HG02973 (cell line): ENCODE data around the gene HOXC6.

Experiments
- ATAC-seq: cut with Tn5 transposase; IDR thresholded peaks from one replicate; pipeline ENCODE4 v1.9.1; 2021; ENCODE audit warnings: moderate library complexity; ENCODE audit not compliant: unreplicated experiment

HOXC6 gene

GRCh38 chr12:54012631-54013409, 15.4 kb upstream of the HOXC6 start:
- no peak for ATAC-seq

DNA sequence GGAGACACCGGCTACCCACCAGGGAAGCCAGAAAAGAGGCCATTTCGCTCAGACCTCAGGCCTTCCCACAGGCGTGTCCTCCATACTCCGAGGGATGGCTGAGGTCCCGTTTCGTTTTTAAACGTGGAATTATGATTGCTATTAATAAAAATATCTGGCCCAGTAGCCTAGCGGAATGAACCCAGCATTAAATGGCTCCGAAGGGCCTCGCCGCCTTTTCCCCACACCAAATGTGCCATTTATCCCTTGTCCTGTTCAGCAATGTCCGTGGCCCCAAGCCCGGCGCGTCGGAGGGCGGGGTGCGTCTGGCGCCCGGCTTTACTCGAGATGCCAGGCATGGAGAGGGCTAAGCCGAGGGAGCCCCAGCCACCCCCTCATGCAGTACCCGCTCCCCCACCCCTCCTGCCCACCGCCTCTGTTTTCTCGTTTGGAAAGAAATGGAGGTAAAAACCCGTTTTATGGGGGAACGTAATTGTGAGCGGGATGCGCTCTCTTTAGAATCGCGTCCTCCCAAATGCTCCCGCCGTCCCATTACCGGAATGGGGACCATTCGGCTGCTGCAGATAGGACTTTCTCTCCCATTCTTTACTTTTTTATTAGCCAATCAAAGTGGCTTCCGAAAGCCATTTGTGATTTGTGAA, 13.7 kb upstream of the HOXC6 start:
- no peak for ATAC-seq

GRCh38 chr12:54015018-54015931, 13.0 kb upstream of the HOXC6 start:
- ATAC-seq: no peak

DNA sequence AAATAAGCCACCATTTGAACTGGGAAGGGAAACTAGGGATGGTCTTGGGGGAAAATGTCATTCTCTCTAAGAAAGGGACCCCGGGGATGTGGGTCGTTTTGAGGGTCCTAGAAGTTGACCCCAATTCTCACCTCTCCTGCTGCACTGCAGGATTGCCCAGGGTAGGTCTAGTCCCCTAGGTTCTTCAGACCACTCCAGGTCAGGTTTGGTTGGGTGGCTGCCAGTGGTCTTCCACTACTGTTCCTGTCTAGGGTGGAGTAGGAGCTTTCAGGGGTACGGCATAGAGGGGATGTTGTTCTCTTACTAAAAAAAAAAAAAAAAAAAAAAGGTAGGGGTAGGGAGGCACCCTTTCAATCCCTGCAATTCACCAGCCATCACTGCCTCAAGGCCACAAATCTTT, 12.2 kb upstream of the HOXC6 start:
- no peak for ATAC-seq

GRCh38 chr12:54016478-54016964, 11.7 kb upstream of the HOXC6 start:
- ATAC-seq: no peak

GRCh38 chr12:54017027-54017788, 11.0 kb upstream of the HOXC6 start:
- peak; percentile 34 for ATAC-seq

DNA sequence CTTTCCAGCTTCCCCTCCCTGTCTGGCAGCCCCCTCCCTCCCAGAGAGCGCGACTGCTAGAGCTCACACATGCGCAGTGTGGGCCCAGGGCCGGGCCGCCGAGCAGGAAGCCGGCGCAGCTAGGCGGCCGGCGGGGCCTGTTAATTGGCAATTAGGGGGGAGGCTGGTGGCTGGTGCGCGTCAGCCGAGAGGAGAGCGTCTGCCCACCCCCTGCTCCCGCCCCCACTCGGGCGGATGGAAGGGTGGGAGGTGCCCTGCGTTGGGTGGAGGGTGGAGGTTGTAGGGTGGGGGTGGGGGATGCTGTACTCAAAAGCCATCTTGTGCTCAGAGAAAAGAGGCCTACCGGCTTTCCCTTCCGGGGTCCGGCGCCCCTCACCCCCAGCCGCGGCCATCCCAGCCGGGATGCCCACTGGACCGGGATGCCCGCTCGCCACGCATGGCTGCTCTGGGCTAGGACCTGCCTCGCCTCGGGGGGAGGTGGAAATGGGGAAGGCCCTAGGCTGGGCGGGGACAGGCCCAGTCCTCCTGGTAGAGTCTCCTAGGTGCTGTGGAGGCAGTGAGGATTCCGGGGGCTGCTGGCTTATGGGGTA, 10.3 kb upstream of the HOXC6 start:
- peak; percentile 56 for ATAC-seq

- no peak for ATAC-seq
Observed at GRCh38 chr12:54018468-54018984, 9.7 kb upstream of the HOXC6 start.

DNA sequence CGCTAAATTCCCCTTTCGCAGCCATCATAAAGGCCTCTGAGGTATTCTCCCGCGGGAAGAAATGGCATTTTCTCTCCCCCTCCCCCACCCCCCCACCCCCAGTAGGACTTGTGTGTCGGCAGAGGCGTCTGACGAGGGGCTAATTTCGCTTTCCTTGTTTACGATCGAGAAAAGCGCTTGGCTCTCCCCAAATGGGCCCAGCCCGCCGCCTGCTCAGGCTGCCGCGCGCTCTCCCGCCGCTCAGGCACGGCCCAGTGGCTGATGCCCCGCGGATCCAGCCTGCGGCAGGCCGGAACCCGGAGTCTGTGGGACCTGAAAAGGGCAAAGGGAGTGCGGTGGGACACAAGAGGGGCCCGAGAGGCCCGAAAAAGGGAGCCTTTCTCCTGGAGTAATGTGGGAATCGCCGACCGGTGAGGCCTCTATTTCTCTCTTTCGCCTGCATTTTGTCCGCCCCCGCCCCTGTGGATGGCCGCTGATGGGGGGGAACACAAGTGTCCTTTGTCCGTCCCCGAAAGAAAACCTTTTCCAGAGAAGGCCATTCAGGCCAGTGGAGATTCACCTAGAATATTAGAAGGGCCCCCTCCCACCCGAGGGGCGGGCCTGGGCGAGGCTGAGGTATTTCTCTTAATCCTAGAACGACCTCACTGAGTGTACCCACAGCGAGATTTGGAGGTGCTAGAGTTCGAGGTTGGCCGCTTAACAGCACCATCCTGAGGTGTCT, 9.0 kb upstream of the HOXC6 start:
- ATAC-seq: no peak

DNA sequence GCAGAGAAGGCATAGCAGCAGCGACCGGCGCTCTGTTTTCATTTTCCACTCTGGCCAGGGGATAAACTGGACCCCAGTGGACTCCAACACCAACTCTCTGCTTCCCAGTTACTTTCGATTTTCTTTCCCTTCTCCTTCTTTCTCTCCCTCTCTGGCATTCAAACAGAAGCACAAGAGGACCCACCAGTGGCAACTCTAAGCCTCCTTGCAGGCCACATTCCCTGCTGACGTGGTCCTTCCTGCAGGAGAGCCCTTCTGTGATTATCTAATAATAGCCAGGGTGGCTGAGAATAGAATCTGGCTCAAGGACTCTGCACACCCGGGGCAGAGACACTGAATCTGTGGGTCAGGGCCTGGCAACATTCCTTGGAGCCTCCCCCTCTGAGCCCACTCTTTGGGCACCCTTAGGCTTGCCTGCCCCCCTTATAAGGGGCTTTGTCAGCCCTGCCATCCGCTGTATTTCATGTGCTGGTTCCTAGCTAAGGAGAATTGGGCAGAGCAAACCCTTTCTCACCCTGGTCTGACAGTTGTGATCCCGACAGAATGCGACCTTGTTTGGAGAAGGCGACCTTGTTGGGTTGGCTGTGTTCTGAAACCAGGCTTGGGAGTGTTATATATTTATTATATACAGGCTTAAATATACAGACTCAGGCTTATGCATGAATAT, 8.2 kb upstream of the HOXC6 start:
- ATAC-seq: no peak

DNA sequence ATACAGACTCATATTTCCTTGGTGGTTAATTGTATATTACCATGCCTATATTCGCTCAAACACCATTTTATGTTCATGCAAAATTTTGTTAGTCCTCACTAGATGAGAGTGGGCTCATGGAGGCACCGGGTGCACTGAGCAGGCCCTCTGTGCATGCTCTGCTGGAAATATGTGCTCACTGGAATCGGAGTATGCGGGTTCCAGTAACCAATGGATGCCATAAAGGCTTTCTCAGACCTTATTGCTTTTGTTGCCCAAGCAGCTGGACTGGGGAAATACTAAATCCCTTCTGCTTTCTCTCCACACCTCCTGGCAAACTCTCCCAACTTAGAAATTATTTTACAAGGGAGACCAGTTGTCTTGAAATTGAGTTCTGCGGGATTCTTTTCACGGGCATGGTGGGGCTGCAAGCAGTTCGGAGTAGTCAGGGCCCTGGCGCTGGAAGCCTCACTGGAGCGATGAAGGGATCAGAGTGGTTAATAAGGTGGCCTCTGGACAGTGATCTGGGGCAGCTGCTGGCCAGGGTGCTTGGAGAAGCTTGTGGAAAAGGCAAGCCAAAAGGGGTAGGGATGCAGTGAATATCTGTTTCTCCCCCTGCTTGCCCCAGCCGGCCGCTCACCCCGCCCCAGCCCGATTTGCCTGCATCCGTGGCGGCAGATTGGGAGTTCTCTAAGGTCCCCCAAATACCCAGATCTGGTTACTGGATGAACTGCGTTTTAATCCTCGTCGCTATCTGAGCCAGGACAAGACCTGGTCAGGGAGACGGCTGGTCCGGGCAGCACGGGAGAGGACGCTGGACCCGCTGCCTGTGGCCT, 7.4 kb upstream of the HOXC6 start:
- ATAC-seq: no peak

GRCh38 chr12:54021432-54022013, 6.7 kb upstream of the HOXC6 start:
- no peak for ATAC-seq

DNA sequence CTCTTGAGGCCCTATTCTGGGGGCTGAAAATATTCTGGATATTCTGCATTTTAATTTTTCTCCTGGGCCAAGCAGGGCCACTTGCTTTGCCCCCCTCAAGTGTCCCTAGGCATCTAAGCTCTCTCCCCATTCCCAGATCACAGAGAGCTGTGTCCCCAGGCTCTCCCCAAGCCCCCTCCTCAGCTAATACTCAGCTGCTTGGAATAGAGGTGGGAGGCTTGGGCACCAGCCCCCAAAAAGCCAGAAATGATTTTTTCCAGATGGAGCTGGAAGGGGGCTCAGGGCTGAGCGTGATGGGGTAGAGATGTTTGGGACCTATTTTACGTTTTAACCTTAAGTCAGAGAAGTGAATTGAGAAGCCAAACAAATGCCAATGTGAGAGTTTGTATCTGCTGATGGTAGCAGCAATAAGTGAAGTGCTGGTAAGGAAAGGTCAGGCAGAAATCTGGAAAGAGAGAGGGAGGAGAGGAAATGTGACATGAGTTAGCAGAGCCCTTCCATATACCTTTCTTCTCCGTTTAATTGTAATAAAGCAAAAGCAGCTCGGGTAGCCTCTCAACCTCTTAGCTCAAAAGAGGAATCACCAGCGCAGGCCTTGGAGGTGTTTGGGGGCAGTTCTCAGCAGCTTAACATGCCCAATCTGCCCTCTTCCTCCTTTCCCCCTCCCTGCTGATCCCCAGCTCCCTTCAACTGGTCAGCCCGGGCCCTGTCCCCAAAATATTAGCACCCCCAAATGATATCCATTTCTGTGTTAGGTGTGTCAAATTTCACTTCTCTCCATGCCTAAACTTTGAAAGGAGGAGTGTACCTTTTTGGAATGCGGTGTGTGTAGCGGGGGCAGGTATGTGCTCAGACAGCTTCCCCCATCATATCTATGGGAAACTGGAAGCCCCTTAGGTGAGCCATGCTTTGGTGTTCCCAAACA, 5.0 kb upstream of the HOXC6 start:
- no peak for ATAC-seq

- no peak for ATAC-seq
Observed at GRCh38 chr12:54024127-54024526, 4.1 kb upstream of the HOXC6 start.

- ATAC-seq: no peak
Observed at GRCh38 chr12:54024581-54025305, 3.5 kb upstream of the HOXC6 start.
